HL-60 (cell line): Measurements from ENCODE around the gene CADM2.

Source experiments
- CTCF ChIP-seq: IDR thresholded peaks from one replicate; pipeline ENCODE4 v1.5.1; 2011; ENCODE audit warnings: low read length, control low read depth, inconsistent platforms; ENCODE audit not compliant: insufficient read depth
- GABPA ChIP-seq: IDR thresholded peaks from 2 replicates; pipeline ENCODE4 v1.6.1; 2012; ENCODE audit warnings: low read depth
- POLR2AphosphoS5 ChIP-seq: IDR thresholded peaks from 2 replicates; pipeline ENCODE4 v1.6.1; 2012; ENCODE audit warnings: low read depth
- REST ChIP-seq: IDR thresholded peaks from 2 replicates; pipeline ENCODE4 v1.6.1; 2012; ENCODE audit warnings: low read depth; ENCODE audit not compliant: insufficient replicate concordance
- SPI1 ChIP-seq: IDR thresholded peaks from 2 replicates; pipeline ENCODE4 v1.6.1; 2012; ENCODE audit warnings: low read depth, mild to moderate bottlenecking, borderline replicate concordance

- TF ChIP-seq CTCF: no peak
- TF ChIP-seq GABPA: no peak
- no peak for TF ChIP-seq REST
- no peak for TF ChIP-seq POLR2AphosphoS5
- TF ChIP-seq SPI1: no peak
These were observed 779.1 kb downstream of the CADM2 start for GRCh38 chr3:85737846-85738245.
